Subcutaneous adipose tissue (tissue), 4 donors: ENCODE measurements around the gene TCF12. TPM values are rescaled to one million over a fixed set of nuclear protein-coding genes. Genes with fewer than 3 reads are reported as not detected.

ENCODE experiments used
- total RNA-seq, 4 donors: library from RNA; depleted of rRNA; stranded (reverse); fragments of >200 nt; gene quantifications; one replicate each; pipeline ENCODE4 v1.1.0, GENCODE V29; 2016
- TF ChIP-seq, protein P1 (sequence below): fragments of 450-650 bp; IDR thresholded peaks from one replicate; pipeline ENCODE4 v1.5.1; 2016; ENCODE audit warnings: low read depth, mild to moderate bottlenecking, control low read depth, antibody characterized with exemption, moderate library complexity

Gene TCF12
- total RNA-seq, 4 donors from 2014 or later: 138 to 171 (median 166) TPM

DNA sequence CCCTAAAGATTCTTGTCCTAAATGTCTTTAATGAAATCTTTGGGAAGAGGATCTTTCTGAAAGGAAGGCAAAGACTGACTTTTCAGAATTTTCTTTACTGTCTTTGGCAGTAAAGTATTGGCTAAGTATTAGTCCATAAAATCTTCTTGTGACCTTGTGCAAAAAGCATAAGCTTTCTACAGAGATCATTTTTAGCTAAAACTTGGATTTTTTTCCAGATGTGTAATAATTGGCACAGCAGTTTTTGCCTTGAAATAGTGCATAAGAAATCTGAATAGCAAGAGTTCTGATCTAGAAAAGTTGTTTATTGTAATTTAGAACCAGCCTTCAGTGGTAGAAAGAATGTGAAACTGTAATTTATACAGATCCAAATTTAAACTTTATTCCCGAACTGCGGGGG lies 335.1 kb downstream of the TCF12 start:
- TF ChIP-seq, protein P1, sequence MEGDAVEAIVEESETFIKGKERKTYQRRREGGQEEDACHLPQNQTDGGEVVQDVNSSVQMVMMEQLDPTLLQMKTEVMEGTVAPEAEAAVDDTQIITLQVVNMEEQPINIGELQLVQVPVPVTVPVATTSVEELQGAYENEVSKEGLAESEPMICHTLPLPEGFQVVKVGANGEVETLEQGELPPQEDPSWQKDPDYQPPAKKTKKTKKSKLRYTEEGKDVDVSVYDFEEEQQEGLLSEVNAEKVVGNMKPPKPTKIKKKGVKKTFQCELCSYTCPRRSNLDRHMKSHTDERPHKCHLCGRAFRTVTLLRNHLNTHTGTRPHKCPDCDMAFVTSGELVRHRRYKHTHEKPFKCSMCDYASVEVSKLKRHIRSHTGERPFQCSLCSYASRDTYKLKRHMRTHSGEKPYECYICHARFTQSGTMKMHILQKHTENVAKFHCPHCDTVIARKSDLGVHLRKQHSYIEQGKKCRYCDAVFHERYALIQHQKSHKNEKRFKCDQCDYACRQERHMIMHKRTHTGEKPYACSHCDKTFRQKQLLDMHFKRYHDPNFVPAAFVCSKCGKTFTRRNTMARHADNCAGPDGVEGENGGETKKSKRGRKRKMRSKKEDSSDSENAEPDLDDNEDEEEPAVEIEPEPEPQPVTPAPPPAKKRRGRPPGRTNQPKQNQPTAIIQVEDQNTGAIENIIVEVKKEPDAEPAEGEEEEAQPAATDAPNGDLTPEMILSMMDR: no peak

DNA sequence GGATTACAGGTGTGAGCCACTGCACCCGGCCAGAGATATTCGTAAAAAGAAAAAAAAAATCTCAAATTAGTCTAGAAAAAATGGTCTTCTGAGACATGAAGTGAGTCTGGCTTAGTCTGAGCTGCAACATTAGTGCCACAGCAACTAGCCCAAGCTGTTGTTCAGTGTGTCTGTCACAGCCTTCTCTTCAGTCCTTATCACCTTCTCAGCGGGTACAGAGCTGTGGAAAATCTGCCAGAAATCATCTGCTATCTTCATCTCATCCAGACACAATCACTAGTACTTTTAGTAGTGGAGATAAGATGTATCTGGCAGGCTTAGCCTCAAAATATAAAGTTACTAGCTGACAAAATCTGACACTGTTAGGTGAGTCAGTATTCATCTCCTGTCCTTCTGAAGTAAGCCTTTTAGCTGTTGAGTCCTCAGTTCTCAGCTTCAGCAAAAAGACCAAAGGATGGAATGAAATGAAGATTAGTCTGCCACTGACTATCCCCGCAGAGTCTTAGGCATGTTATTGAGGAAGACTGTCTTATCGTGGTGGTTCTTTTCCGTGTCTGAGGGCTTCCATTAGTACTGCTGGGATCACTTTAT lies 337.4 kb downstream of the TCF12 start:
- TF ChIP-seq, protein P1: no peak

DNA sequence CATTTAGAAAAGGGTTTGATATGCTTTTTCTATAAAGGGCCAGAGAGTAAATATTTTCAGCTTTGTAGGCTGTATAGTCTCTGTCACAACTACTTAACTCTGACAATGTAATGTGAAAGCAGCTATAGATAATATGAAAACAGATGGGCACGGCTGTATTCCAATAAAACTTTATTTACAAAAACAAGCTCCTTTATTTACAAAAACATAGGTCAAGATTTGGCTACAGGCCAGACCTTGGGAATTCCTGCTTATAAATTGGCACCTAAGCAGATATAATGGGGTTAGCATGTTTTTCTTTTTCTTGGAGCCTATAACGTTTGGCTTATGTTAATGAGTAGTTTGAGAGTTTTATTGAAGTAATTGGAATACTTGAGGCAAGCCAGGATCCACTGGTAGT lies 338.5 kb downstream of the TCF12 start:
- TF ChIP-seq, protein P1: no peak

DNA sequence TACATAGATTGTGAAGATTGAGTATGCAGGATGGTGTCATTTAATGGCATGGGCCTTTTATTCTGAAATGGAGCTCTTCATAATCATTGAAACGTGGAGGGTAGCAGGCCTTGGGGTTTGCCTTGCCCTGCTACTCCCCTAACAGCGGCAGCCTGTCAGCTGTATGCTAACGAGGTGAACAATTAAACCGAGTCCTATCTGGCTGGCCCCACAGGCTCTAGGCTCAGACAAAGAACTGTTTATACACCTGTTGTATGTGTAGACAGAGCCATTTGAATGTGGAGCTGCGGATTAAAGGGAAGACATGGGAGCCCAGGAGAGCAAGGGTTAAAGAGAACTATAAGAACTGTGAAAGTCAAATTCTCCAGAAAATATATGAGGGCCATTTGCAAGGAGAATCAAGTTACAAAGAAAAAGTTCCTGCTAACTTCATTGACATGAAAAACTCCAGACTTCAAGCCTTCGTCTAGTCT lies 341.2 kb downstream of the TCF12 start:
- TF ChIP-seq, protein P1: no peak

DNA sequence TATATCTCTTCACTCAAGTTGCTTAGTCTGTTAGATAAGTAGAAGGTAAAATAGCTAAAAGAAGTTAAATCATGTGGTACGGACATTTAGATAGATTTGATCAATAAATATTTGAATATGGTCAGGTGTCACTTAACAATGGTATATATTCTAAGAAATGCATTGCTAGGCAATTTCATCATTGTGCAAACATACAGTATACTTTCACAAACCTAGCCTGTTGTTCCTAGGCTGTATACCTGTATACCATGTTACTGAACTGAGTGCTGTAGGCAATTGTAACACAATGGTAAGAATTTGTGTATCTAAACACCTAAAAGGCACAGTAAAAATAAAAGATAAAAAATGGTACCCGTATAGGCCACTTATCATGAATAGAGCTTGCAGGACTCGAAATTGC lies 345.1 kb downstream of the TCF12 start:
- TF ChIP-seq, protein P1: no peak

DNA sequence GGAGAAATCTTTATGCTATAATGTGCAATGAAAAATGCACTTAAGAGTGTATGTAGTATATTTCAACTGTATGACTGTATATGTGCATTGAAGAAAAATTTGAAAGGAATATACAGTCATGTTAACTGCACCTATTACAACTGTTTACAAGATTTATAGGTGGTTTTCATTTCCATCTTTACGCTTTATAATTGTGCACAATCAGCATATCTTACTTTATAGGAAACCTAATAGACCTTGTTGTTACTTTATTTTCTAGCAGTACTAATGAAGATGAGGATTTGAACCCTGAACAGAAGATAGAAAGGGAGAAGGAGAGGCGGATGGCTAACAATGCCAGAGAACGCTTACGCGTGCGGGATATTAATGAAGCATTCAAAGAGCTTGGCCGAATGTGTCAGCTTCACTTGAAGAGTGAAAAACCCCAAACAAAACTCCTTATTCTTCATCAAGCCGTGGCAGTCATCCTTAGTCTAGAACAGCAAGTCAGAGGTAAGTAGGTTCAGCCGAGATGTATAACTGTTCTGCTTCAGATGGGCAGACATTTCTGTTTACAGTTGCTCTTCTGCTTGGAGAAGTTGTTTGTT lies 354.4 kb downstream of the TCF12 start:
- TF ChIP-seq, protein P1: no peak

DNA sequence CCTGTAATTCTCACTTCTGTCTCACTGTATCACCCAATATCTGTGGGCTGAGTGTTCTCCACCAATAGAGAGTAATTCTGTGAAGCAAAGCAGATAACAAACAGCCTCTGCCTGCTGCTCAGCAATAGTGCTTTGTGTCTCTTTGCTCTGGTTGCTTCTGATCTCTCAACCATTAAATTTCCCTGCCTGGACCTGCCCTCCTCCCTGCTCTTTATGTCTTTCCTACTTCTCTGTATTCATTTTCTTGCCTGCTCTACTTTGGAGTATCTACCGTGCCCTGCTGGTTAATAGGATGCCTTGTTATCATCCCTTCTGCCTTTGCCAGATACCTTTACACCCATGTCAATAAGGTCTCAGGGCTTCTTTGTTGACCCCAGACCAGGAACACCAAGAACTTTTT lies 355.0 kb downstream of the TCF12 start:
- TF ChIP-seq, protein P1: no peak
